Mesangial cell (primary cell): ENCODE data around the gene ABCB7. TPM values are rescaled to one million over a fixed set of nuclear protein-coding genes. Genes with fewer than 3 reads are reported as not detected.

Source experiments
- total RNA-seq: library from RNA; depleted of rRNA; stranded (reverse); fragments of >200 nt; gene quantifications from 2 replicates; pipeline ENCODE4 v1.2.3, GENCODE V29; 2015

The ABCB7 gene
- total RNA-seq: 21.3 and 35.0 TPM in 2 replicates

GRCh38 chrX:75155827-75156525 is at the start of gene ABCB7:
Gene ABCB7, minus strand, starts transcription at chrX:75156283. Its CDS starts 11 bp downstream, at chrX:75156272.

Other genes with a start within 250 kb of the ABCB7 start
- under 0.01 and 0.13 TPM in 2 replicates for gene NEXMIF, start 230.8 kb downstream of the ABCB7 start, total RNA-seq
- gene UPRT, start 117.8 kb upstream of the ABCB7 start, total RNA-seq: 7.2 and 7.3 TPM in 2 replicates